Measurements from ENCODE around the gene IER3. TPM values are rescaled to one million over a fixed set of nuclear protein-coding genes. Genes with fewer than 3 reads are reported as not detected.

Gene IER3
- total and polyA plus RNA-seq, 2 experiments from 2014 or later: 19.9 to 21.2 TPM

GRCh38 chr6:30726506-30727413 lies 17.6 kb downstream of the IER3 start (continued):
- TF ChIP-seq ZNF462 (CRISPR knock-in tag; IDR thresholded peaks at IDR 0.05): no peak
- TF ChIP-seq ZNF114 (CRISPR knock-in tag; IDR thresholded peaks at IDR 0.05): no peak

- H3K27ac Mint-ChIP-seq: no peak overlapping the region
- ATAC-seq: peak; percentile 22
- H3K9me3 Mint-ChIP-seq: peaks cover 5% of the 10 kb centered on the region; the same call in 1 of the 3 replicates
Observed at GRCh38 chr6:30725713-30726505, 18.4 kb downstream of the IER3 start.

More at GRCh38 chr6:30725713-30726505, 18.4 kb downstream of the IER3 start:
- Histone ChIP-seq H3K27ac (ENCODE audit: low read depth) (peak overlapping the region; percentile 70), H2AFZ (no peak overlapping the region), H3F3A (replicated peaks; ENCODE audit: low read depth) (peaks cover 77% of the 10 kb centered on the region), H3K27me3 (ENCODE audit: insufficient read depth) (no peaks in the 10 kb centered on the region), H3K4me2 (no peak overlapping the region), H3K4me3 (no peak overlapping the region), H3K79me2 (replicated peaks; ENCODE audit: insufficient read depth) (peaks cover 29% of the 10 kb centered on the region), H3K9me2 (ENCODE audit: insufficient read depth) (no peaks in the 10 kb centered on the region), H3K36me3 (ENCODE audit: insufficient read depth) (peaks cover 41% of the 10 kb centered on the region), H4K20me1 (replicated peaks; ENCODE audit: insufficient read depth) (peaks cover 43% of the 10 kb centered on the region), H3K4me1 (ENCODE audit: insufficient read depth) (peaks cover 6% of the 10 kb centered on the region)
- peak overlapping the region; percentile 27; the same call in 1 of the 3 replicates for H3K4me3 Mint-ChIP-seq
- peaks cover 52% of the 10 kb centered on the region for H3K27me3 Mint-ChIP-seq (ENCODE audit: insufficient read depth, low read depth, poor library complexity)
- DNase-seq (ENCODE audit: low spot score): peak; percentile 63
- peaks cover 29% of the 10 kb centered on the region for H3K4me1 Mint-ChIP-seq
- TF ChIP-seq POLR2AphosphoS5 (IDR thresholded peaks at IDR 0.05; ENCODE audit: low read depth) (peak; percentile 97), STAT1 (IDR thresholded peaks at IDR 0.05; ENCODE audit: unreplicated experiment) (no peak), CREB1 (CRISPR knock-in tag; IDR thresholded peaks at IDR 0.05; ENCODE audit: low read depth) (0 out of 2 replicates have a peak, but pooled peaks have one; percentile 15)
- peaks cover 80% of the 10 kb centered on the region for H3K36me3 Mint-ChIP-seq (ENCODE audit: low read depth)
